DND-41 (cell line): ENCODE measurements around the gene DSCAM.

Experiments
- CTCF ChIP-seq: IDR thresholded peaks from 2 replicates; pipeline ENCODE4 v1.5.1; 2012; ENCODE audit warnings: borderline replicate concordance, low read length, moderate library complexity, mild to moderate bottlenecking; ENCODE audit not compliant: poor library complexity, severe bottlenecking; ENCODE audit errors: extremely low read depth
- EZH2 ChIP-seq: IDR thresholded peaks from 3 replicates; pipeline ENCODE4 v1.6.1; 2012; ENCODE audit warnings: borderline replicate concordance, low read depth, mild to moderate bottlenecking, moderate library complexity, low read length, inconsistent platforms; ENCODE audit not compliant: severe bottlenecking

GRCh38 chr21:40379881-40380810, 466.8 kb downstream of the DSCAM start:
- TF ChIP-seq CTCF = no peak
- TF ChIP-seq EZH2 = no peak
